Esophagus squamous epithelium (tissue), 5 donors: ENCODE data around the gene RIT2. TPM values are rescaled to one million over a fixed set of nuclear protein-coding genes. Genes with fewer than 3 reads are reported as not detected.

ENCODE experiments used
- DNase-seq: peaks from one replicate; lab custom pipeline; 2025; lab: John Stamatoyannopoulos, UW
- H3K27ac ChIP-seq, 4 donors: fragments of 200-600 bp; sonication (generic); one replicate each; pipeline ENCODE4 v1.5.1; 2016 to 2019; ENCODE audit warnings: mild to moderate bottlenecking in 1 of 4
- H3K27me3 ChIP-seq, 4 donors: fragments of 200-600 bp; sonication (generic); 1 replicate in 3 of 4; 2 replicates in 1 of 4; pipeline versions ENCODE4 v1.5.1 to v1.6.0; 2017 to 2021; ENCODE audit warnings: antibody characterized with exemption in 1 of 4
- H3K36me3 ChIP-seq, 3 donors: fragments of 200-600 bp; sonication (generic); one replicate each; pipeline ENCODE4 v1.5.1; 2016 to 2019
- H3K4me1 ChIP-seq, 3 donors: fragments of 200-600 bp; sonication (generic); one replicate each; pipeline ENCODE4 v1.5.1; 2017 to 2019
- H3K4me3 ChIP-seq, 4 donors: fragments of 200-600 bp; sonication (generic); 1 replicate in 3 of 4; 2 replicates in 1 of 4; pipeline ENCODE4 v1.5.1; 2016 to 2019; ENCODE audit warnings: mild to moderate bottlenecking in 2 of 4, moderate library complexity in 1 of 4
- H3K9me3 ChIP-seq, 3 donors: fragments of 200-600 bp; sonication (generic); one replicate each; pipeline ENCODE4 v1.5.1; 2016 to 2019
- POLR2A ChIP-seq, 4 donors: fragments of 450-650 bp; IDR thresholded peaks; one replicate each; pipeline ENCODE4 v1.6.1; 2017; ENCODE audit warnings: antibody characterized with exemption in 4 of 4, mild to moderate bottlenecking in 4 of 4, moderate library complexity in 3 of 4
- WGBS, 2 donors: methylation state at CpG; one replicate each; pipeline ENCODE4 v1.1.5; 2018; 5-methylcytosine and 5-hydroxymethylcytosine counted together
- intact Hi-C: fragments of 100-400 bp; cut with DNase I; formaldehyde crosslinking; loops from one replicate; pipeline ENCODE4 v1.15.0; 2022
- total RNA-seq, 4 donors: library from RNA; depleted of rRNA; stranded (reverse); fragments of >200 nt; gene quantifications; one replicate each; pipeline ENCODE4 v1.1.0, GENCODE V29; 2016
- TF ChIP-seq, protein P1 (sequence below), 6 experiments: fragments of 450-650 bp in 4 of 6; fragments of 200-600 bp in 2 of 6; sonication (generic) in 2 of 6; IDR thresholded peaks; one replicate each; pipeline ENCODE4 v1.5.1; 2016 to 2019; ENCODE audit warnings: antibody characterized with exemption in 6 of 6, mild to moderate bottlenecking in 4 of 6, moderate library complexity in 4 of 6
- donor health status: DM: yes; HTN: yes; CAD: no.

RIT2 gene
- total RNA-seq, 4 donors from 2014 or later: not detected

DNA sequence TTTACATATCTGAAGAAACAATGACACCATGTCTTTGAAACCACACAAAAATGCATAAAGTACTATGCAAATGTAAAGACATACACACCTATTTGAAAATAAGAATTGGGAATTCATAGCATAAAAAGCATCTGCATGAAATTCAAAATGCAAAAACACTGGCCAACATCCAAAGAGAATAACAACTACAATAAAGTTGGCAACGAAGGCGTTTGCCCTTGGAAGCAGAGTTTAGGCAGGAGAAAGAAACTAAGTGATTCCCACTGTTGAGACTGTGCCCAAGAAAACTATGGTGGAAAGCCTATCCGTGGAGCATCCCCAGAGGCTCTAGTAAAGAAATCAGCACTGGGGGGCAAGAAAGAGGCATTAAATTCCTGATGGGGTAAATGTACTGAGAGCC is 292.8 kb downstream of the RIT2 start:
- TF ChIP-seq, protein P1, sequence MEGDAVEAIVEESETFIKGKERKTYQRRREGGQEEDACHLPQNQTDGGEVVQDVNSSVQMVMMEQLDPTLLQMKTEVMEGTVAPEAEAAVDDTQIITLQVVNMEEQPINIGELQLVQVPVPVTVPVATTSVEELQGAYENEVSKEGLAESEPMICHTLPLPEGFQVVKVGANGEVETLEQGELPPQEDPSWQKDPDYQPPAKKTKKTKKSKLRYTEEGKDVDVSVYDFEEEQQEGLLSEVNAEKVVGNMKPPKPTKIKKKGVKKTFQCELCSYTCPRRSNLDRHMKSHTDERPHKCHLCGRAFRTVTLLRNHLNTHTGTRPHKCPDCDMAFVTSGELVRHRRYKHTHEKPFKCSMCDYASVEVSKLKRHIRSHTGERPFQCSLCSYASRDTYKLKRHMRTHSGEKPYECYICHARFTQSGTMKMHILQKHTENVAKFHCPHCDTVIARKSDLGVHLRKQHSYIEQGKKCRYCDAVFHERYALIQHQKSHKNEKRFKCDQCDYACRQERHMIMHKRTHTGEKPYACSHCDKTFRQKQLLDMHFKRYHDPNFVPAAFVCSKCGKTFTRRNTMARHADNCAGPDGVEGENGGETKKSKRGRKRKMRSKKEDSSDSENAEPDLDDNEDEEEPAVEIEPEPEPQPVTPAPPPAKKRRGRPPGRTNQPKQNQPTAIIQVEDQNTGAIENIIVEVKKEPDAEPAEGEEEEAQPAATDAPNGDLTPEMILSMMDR (IDR thresholded peaks at IDR 0.05): no peak
- no peak for TF ChIP-seq POLR2A (IDR thresholded peaks at IDR 0.05)
- intact Hi-C loops: no loop called here
- Histone ChIP-seq H3K27me3 (no peaks in the 10 kb centered on the region), H3K4me1 (no peaks in the 10 kb centered on the region), H3K9me3 (no peaks in the 10 kb centered on the region), H3K4me3 (no peak overlapping the region), H3K27ac (no peak overlapping the region), H3K36me3 (no peaks in the 10 kb centered on the region)
- DNase-seq: no peak
- WGBS, 2 donors: 39 to 46% methylated on average over 3 of the region's 3 CpGs

DNA sequence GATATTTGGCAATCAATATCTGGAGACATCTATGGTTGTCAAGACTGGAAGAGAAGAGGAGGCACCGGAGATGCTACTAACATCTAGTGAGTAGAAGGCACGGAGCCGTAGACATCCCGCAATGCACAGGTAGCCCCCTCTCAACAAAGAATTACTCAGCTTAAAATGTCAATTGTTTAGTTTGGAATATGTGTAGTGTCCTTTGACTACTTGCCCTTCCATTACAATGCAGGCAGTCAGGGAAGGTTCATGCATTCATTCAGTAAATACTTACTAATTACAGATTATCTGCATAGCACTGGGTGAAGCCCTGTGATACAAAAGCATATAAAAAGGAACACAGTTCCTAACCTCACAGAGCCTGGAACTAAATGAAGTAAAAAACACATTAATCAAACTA is 294.0 kb downstream of the RIT2 start:
- no peak overlapping the region for H3K4me3 ChIP-seq
- intact Hi-C loops: no loop called here
- TF ChIP-seq POLR2A (IDR thresholded peaks at IDR 0.05): no peak
- TF ChIP-seq, protein P1 (IDR thresholded peaks at IDR 0.05): no peak

DNA sequence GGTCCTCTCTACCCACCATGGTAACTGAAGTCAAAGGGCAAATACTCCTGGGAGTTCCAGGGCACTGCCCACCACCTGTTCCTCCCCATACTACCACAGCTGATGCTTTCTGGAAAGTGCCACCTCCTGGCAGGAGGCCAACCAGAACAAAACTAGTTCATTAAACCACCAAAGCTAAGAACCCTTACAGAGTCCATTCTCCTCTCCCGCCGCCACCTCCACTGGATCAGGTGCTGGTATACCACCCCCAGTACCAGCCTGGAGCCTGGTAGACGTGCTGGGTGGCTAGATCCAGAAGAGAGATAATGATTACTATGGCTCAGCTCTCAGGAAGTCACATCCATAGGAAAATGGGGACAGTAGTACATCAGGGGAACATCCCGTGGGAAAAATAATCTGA is 300.9 kb downstream of the RIT2 start:
- Histone ChIP-seq H3K27me3 (no peaks in the 10 kb centered on the region), H3K9me3 (no peaks in the 10 kb centered on the region), H3K36me3 (no peaks in the 10 kb centered on the region), H3K27ac (no peak overlapping the region), H3K4me3 (no peak overlapping the region), H3K4me1 (no peaks in the 10 kb centered on the region)
- intact Hi-C loops: no loop called here
- 63 to 95% methylated on average over 2 to 3 of the region's 4 CpGs for WGBS, 2 donors
- TF ChIP-seq, protein P1 (IDR thresholded peaks at IDR 0.05): no peak
- TF ChIP-seq POLR2A (IDR thresholded peaks at IDR 0.05): no peak
- no peak for DNase-seq

More for the DNA sequence above, 294.0 kb downstream of the RIT2 start:
- Histone ChIP-seq H3K27ac (no peak overlapping the region), H3K4me1 (no peaks in the 10 kb centered on the region), H3K27me3 (no peaks in the 10 kb centered on the region), H3K9me3 (no peaks in the 10 kb centered on the region), H3K36me3 (no peaks in the 10 kb centered on the region)
- 84 to 92% methylated on average over 4 of the region's 4 CpGs for WGBS, 2 donors
- no peak for DNase-seq

DNA sequence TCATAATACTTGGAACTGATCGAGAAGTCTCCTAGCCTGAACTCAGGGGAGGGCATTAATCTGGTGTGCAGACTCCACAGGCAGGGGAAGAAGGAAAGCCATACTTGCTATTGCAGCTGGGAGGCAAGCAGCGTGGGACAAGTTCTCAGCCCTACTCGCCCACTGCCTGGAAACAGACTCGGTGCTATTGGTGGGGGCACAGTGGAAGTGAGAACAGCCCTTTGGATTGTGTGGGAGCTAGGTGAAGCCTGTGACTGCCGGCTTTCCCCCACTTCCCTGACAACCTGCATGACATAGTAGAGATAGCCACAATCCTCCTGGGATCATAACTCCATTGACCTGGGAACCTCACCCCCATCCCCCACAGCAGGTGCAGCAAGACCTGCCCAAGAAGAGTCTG is 301.3 kb downstream of the RIT2 start:
- Histone ChIP-seq H3K27ac (no peak overlapping the region), H3K4me3 (no peak overlapping the region), H3K9me3 (no peaks in the 10 kb centered on the region), H3K27me3 (no peaks in the 10 kb centered on the region), H3K4me1 (no peaks in the 10 kb centered on the region), H3K36me3 (no peaks in the 10 kb centered on the region)
- intact Hi-C loops: no loop called here
- TF ChIP-seq, protein P1 (IDR thresholded peaks at IDR 0.05): no peak
- no peak for TF ChIP-seq POLR2A (IDR thresholded peaks at IDR 0.05)
- WGBS, 2 donors: 76 to 81% methylated on average over 4 of the region's 5 CpGs
- no peak for DNase-seq

DNA sequence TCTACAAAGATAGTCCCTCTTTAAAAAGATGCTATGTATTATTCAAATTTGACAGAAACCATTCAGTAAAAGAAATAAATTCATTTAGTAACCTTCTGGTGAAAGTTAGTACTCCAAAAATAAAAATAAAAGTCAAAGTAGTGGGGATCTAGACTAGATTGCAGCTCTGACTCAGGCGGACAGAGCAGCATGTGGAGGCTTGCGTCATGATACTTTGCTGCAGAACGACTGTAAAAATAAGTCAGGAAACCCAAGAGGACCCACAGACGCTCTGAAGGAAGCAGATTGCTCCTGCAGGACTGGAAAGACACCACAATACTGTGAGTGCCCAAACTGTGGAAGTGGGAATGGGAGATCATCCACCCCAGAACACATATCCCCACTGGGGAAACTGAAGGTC is 301.9 kb downstream of the RIT2 start:
- Histone ChIP-seq H3K27me3 (no peaks in the 10 kb centered on the region), H3K4me3 (no peak overlapping the region), H3K9me3 (no peaks in the 10 kb centered on the region), H3K4me1 (no peaks in the 10 kb centered on the region), H3K36me3 (no peaks in the 10 kb centered on the region), H3K27ac (no peak overlapping the region)
- no peak for DNase-seq
- no peak for TF ChIP-seq POLR2A (IDR thresholded peaks at IDR 0.05)
- TF ChIP-seq, protein P1 (IDR thresholded peaks at IDR 0.05): no peak
- intact Hi-C loops: no loop called here
- 58 to 63% methylated on average over 4 of the region's 4 CpGs for WGBS, 2 donors
